GM12864 (cell line): Measurements from ENCODE around the gene HIBADH.

Experiments
- DNase-seq: peaks from one replicate; pipeline ENCODE4 v3.0.0-alpha.2; 2011; ENCODE audit warnings: low read depth
- H3K4me3 ChIP-seq: 2 replicates; pipeline ENCODE4 v1.5.1; 2011; ENCODE audit warnings: mild to moderate bottlenecking, low read depth, low read length, control low read depth
- CTCF ChIP-seq: IDR thresholded peaks from 2 replicates; pipeline ENCODE4 v1.5.1; 2011; ENCODE audit warnings: low read depth, mild to moderate bottlenecking, moderate library complexity, low read length, control low read depth, inconsistent platforms; ENCODE audit errors: missing control alignments

The HIBADH gene

GRCh38 chr7:27605283-27605682 lies 57.4 kb downstream of the HIBADH start:
- no peak overlapping the region for H3K4me3 ChIP-seq

GRCh38 chr7:27603813-27604212 lies 58.9 kb downstream of the HIBADH start:
- no peak overlapping the region for H3K4me3 ChIP-seq

More at GRCh38 chr7:27605283-27605682, 57.4 kb downstream of the HIBADH start:
- no peak for TF ChIP-seq CTCF
- no peak for DNase-seq

GRCh38 chr7:27602766-27603165 lies 59.9 kb downstream of the HIBADH start:
- TF ChIP-seq CTCF: no peak
- no peak for DNase-seq

More at GRCh38 chr7:27603813-27604212, 58.9 kb downstream of the HIBADH start:
- TF ChIP-seq CTCF: no peak
- no peak for DNase-seq

GRCh38 chr7:27601217-27601616 lies 61.5 kb downstream of the HIBADH start:
- DNase-seq: no peak
- no peak overlapping the region for H3K4me3 ChIP-seq
- no peak for TF ChIP-seq CTCF

More at GRCh38 chr7:27602766-27603165, 59.9 kb downstream of the HIBADH start:
- no peak overlapping the region for H3K4me3 ChIP-seq

- TF ChIP-seq CTCF: no peak
- H3K4me3 ChIP-seq: no peak overlapping the region
- no peak for DNase-seq
Measured at GRCh38 chr7:27600247-27600646, 62.4 kb downstream of the HIBADH start.

- DNase-seq: no peak
- no peak for TF ChIP-seq CTCF
- no peak overlapping the region for H3K4me3 ChIP-seq
Measured at GRCh38 chr7:27595009-27595408, 67.7 kb downstream of the HIBADH start.

DNA sequence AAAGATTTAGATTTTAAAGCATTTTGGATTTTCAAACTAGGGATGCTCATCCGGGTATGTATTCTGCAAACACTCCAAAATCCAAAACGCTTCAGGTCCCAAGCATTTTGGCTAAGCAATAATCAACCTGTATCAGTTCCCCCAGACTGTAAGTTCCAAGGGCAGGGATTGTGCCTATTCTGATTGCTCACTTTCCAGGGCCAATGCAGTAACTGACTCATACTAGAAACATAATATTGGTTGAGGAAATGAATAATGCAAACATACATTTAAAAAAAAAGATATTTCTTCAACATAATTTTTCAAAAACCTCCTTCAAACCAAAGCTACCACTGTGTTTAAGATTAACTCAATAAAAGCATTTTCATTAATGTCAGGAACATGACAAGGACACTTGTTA lies 69.5 kb downstream of the HIBADH start:
- DNase-seq: no peak
- no peak overlapping the region for H3K4me3 ChIP-seq
- TF ChIP-seq CTCF: no peak
